ENCODE data around the gene ZNF787. TPM values are rescaled to one million over a fixed set of nuclear protein-coding genes. Genes with fewer than 3 reads are reported as not detected.

Gene ZNF787
- total and polyA plus RNA-seq, 2 donors (not counting 3 experiments of a cell fraction or from before 2014, with no cell fraction given): 11.6 to 32.7 TPM

DNA sequence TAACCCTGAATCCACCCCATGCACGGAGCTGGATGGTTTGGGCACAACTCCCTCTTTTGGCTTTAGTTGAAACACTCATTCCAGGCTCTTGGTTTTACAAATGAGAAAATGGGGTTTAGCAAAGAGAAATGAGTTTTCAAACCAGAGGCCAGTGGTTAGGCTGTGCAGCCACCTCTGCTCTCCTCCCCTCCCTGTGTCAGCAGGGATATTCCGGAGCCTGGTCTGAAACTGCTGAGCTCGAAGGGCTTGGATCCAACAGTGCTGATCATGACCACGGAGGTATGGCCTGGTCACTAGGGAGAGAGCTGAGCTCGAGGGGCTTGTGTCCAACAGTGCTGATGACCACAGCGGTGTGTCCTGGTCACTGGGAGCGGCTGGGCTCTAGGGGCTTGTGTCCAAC lies 41.5 kb downstream of the ZNF787 start:
- Histone ChIP-seq H3K9me3 (replicated peaks; ENCODE audit: control insufficient read depth, insufficient read depth, low read length) (no peaks in the 10 kb centered on the region), H3K27ac (ENCODE audit: insufficient read depth, low read depth, low read length) (no peak overlapping the region), H3K9me1 (replicated peaks; ENCODE audit: control insufficient read depth, extremely low read depth, insufficient read depth, low read length) (no peaks in the 10 kb centered on the region), H3K4me1 (ENCODE audit: control insufficient read depth, extremely low read depth, insufficient read depth, low read length) (peaks cover 8% of the 10 kb centered on the region), H3K9ac (replicated peaks; ENCODE audit: extremely low read depth, insufficient read depth, low read length) (no peak overlapping the region), H3K4me2 (ENCODE audit: insufficient read depth, low read length) (no peak overlapping the region), H3K27me3 (ENCODE audit: control insufficient read depth in 2 of 2, insufficient read depth in 2 of 2, low read length in 2 of 2) (peaks cover 0 to 3% of the 10 kb centered on the region in 2 experiments), H3K79me2 (ENCODE audit: control insufficient read depth, insufficient read depth, low read length) (no peaks in the 10 kb centered on the region), H2AFZ (ENCODE audit: low read depth, low read length) (no peak overlapping the region), H4K20me1 (replicated peaks; ENCODE audit: control insufficient read depth, extremely low read depth, insufficient read depth, low read length) (no peaks in the 10 kb centered on the region), H3K36me3 (ENCODE audit: control insufficient read depth in 2 of 2, extremely low read depth in 1 of 2, insufficient read depth in 2 of 2, low read length in 2 of 2) (no peaks in the 10 kb centered on the region), H3K4me3 (replicated peaks in 1 of 3; ENCODE audit: insufficient read depth in 1 of 3, low read depth in 1 of 3, low read length in 3 of 3) (no peak overlapping the region)
- CTCF ChIA-PET: interaction anchor here (0.9 to 9.9 kb wide), 8 partner anchors 12 to 255 kb away, joined by 3 to 328 read pairs (median 48); partner anchors contain the start of genes GALP, ZNF444 and ZNF787
- no TSS peak for BruUV-seq (replicated peaks)
- TF ChIP-seq, protein P1, sequence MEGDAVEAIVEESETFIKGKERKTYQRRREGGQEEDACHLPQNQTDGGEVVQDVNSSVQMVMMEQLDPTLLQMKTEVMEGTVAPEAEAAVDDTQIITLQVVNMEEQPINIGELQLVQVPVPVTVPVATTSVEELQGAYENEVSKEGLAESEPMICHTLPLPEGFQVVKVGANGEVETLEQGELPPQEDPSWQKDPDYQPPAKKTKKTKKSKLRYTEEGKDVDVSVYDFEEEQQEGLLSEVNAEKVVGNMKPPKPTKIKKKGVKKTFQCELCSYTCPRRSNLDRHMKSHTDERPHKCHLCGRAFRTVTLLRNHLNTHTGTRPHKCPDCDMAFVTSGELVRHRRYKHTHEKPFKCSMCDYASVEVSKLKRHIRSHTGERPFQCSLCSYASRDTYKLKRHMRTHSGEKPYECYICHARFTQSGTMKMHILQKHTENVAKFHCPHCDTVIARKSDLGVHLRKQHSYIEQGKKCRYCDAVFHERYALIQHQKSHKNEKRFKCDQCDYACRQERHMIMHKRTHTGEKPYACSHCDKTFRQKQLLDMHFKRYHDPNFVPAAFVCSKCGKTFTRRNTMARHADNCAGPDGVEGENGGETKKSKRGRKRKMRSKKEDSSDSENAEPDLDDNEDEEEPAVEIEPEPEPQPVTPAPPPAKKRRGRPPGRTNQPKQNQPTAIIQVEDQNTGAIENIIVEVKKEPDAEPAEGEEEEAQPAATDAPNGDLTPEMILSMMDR (IDR thresholded peaks at IDR 0.05; ENCODE audit: extremely low read depth in 1 of 2, insufficient read depth in 1 of 2, low read depth in 1 of 2, low read length in 2 of 2): no peak
- TF ChIP-seq POLR2AphosphoS5 (IDR thresholded peaks at IDR 0.05; ENCODE audit: insufficient read depth, low read depth, low read length) (no peak), FOS (IDR thresholded peaks at IDR 0.05; ENCODE audit: borderline replicate concordance, insufficient read depth, low read length) (no peak), GATA2 (IDR thresholded peaks at IDR 0.05; ENCODE audit: insufficient read depth, insufficient read length, low read depth, low read length) (no peak), JUN (IDR thresholded peaks at IDR 0.05; ENCODE audit: borderline replicate concordance, insufficient read depth, insufficient read length, low read depth) (no peak), MYC (IDR thresholded peaks at IDR 0.05; ENCODE audit: low read depth, low read length) (no peak), POLR2A (IDR thresholded peaks at IDR 0.05; ENCODE audit: low read depth, low read length) (no peak), EZH2 (IDR thresholded peaks at IDR 0.05; ENCODE audit: borderline replicate concordance, low read depth, low read length, severe bottlenecking) (no peak)
- TF ChIP-seq, protein P2, sequence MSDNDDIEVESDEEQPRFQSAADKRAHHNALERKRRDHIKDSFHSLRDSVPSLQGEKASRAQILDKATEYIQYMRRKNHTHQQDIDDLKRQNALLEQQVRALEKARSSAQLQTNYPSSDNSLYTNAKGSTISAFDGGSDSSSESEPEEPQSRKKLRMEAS (IDR thresholded peaks at IDR 0.05; ENCODE audit: insufficient read depth, insufficient read length): no peak
- no peak for DNase-seq (ENCODE audit: low read depth, low spot score)
- POLR2A ChIA-PET: no interaction called here
- intact Hi-C loops (cut with micrococcal nuclease): loop anchor here (1.0 to 2.0 kb wide), 5 partner anchors 41 to 271 kb away; partner anchors contain the start of gene ZNF787
- dilution Hi-C loops (cut with MboI; ENCODE audit: extremely low pct_ligation_motif_present, low sequenced_read_pairs): no loop called here
- FAIRE-seq: no peak

All from endothelial cell of umbilical vein (primary cell).